Breast epithelium (tissue), 3 donors: ENCODE data around the gene ASPG.

Experiments
- POLR2A ChIP-seq: fragments of 450-650 bp; IDR thresholded peaks from one replicate; pipeline ENCODE4 v1.6.1; 2016; ENCODE audit warnings: antibody characterized with exemption, mild to moderate bottlenecking, moderate library complexity
- TF ChIP-seq, protein P1 (sequence below), 3 donors: fragments of 450-650 bp; IDR thresholded peaks; one replicate each; pipeline ENCODE4 v1.5.1; 2016 to 2017; ENCODE audit warnings: antibody characterized with exemption in 3 of 3, mild to moderate bottlenecking in 3 of 3, moderate library complexity in 3 of 3

- TF ChIP-seq, protein P1, sequence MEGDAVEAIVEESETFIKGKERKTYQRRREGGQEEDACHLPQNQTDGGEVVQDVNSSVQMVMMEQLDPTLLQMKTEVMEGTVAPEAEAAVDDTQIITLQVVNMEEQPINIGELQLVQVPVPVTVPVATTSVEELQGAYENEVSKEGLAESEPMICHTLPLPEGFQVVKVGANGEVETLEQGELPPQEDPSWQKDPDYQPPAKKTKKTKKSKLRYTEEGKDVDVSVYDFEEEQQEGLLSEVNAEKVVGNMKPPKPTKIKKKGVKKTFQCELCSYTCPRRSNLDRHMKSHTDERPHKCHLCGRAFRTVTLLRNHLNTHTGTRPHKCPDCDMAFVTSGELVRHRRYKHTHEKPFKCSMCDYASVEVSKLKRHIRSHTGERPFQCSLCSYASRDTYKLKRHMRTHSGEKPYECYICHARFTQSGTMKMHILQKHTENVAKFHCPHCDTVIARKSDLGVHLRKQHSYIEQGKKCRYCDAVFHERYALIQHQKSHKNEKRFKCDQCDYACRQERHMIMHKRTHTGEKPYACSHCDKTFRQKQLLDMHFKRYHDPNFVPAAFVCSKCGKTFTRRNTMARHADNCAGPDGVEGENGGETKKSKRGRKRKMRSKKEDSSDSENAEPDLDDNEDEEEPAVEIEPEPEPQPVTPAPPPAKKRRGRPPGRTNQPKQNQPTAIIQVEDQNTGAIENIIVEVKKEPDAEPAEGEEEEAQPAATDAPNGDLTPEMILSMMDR (IDR thresholded peaks at IDR 0.05), result no peak
- no peak for TF ChIP-seq POLR2A
Measured at GRCh38 chr14:104099096-104100041, 13.9 kb downstream of the ASPG start.
